Fibroblast of peridontal ligament (primary cell): ENCODE measurements around the gene CLIC1.
A peak's percentile ranks its signal among the peaks of the same experiment; 100 is the strongest.

ENCODE experiments used
- DNase-seq: peaks from one replicate; pipeline ENCODE4 v3.0.0-alpha.2; 2010; ENCODE audit errors: extremely low read depth

The CLIC1 gene

DNA sequence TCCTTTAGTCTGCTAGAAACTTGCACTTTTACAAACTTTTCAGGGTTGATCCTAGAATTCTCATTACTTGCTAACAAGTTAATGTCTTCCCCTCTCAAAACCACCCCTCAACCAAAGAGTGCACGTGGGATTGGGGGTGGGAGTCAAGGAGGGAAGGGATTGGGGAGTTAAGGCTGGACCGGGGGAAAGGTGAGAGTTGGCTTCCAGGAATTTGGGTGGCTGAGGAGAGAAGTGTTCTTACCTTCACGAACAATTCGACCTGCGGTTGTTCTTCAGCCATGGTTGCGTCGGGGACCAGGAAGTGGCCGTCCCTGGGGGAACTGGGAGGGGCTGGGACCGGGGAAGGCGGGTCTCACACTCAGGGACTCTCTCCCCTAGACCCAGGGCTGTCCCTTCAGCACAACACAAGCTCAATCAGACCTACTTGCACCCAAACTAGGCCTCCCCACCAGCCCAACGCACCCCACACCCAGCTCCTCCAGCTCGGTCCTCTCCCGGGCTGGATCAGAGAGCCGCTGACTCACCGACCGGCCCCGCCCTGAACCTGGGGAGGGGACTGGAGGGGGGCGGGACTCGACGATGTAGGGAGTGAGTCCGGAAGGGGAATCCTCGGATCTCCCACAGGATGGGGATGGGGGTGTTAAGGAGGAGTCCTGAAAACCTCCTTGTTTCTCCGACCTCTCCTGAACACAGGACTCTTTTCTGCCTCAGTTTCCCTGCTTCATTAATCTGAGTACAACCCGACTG, at the start of gene CLIC1:
CLIC1 (minus strand) TSS at position 510 of the 747 bp plus-strand sequence; CDS start at position 280, 230 bp downstream.
- peak; percentile 70 for DNase-seq

DNA sequence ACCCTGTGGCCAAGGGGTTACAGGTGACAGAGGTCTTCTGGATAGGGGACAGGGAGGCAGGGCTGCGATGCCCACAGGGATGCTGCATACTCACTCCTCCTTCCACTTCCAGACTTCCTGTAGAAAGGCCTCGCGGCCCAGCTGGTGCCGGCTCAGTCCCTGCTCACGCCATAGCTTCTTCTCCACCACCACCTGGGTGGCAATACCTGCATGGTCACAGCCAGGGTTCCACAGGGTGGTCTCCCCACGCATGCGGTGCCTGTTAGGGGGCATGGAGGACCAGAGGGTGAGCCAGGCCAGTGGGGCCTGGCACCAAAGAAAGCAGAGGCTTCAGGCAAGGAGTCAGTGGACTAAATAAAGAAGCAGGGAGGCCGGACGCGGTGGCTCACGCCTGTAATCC, 49.1 kb upstream of the CLIC1 start:
- no peak for DNase-seq

DNA sequence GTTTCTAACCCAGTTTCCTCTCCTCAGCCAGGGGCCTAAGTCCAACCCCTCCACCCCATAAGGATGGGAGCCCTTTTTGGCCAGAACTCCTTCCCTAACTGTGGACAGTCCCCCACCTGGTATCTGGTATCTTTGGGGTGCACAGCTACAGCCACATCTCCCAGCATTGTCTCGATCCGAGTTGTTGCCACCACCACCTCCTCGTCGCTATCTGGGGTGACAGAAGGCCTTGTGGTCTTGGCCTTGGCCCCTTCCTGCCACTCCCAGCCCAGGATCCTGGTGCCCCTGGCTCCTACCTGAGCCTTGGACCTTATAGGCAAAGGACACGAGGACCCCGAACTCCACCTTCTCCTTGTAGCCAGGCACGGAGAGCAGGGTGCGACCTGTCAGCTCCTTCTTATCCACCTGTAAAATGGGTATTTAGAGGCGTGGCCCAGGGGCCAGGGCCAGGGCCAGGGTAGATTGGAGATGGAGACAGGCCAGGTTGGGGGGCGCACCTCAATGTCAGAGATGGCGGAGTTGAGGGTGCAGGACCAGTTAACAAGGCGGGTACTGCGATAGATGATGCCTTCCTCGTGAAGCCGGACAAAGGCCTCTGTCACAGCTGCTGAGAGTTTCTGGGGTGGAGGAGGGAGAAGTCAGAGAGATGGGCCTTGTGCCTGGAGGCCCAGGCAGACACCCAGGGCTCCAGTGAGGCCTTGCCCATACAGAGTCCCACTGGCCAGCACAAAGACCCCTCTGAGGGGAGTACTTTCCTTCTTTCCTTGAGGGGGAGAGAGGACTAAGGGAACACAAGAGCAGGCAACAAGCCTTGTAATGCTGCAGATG, 48.0 kb upstream of the CLIC1 start:
- DNase-seq: no peak

DNA sequence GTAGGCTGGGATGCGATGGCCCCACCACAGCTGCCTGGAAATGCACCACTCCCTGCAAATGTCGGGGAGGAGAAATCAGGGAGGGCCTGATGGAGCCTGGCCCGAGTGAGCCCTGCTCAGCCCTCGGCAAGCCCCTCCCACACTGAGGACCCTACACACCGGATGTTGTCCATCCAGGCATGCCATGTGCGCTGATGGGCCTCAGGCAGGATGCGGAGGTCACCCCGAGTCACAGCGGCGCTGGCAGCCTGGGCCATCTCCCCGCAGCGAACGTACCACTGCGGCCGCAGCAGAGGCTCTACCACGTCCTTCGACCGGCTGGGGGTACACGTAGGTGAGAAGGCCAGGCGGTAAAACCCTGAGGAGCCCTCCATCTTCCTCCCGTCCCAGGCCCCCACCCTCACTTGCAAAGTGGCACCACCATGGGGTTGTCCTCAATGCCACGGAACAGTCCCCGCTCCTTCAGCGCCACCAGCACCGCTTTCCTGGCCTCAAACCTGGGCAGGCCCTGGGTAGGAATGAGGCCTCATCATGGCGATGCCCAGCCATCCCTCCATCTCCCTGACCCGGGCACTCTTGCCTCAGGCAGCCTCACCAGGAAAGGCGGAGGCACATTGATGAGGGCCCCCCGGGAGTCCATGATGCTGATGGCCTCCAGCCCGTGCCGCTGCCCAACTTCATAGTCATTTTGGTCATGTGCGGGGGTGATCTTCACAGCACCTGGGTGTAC, 46.0 kb upstream of the CLIC1 start:
- DNase-seq: no peak

DNA sequence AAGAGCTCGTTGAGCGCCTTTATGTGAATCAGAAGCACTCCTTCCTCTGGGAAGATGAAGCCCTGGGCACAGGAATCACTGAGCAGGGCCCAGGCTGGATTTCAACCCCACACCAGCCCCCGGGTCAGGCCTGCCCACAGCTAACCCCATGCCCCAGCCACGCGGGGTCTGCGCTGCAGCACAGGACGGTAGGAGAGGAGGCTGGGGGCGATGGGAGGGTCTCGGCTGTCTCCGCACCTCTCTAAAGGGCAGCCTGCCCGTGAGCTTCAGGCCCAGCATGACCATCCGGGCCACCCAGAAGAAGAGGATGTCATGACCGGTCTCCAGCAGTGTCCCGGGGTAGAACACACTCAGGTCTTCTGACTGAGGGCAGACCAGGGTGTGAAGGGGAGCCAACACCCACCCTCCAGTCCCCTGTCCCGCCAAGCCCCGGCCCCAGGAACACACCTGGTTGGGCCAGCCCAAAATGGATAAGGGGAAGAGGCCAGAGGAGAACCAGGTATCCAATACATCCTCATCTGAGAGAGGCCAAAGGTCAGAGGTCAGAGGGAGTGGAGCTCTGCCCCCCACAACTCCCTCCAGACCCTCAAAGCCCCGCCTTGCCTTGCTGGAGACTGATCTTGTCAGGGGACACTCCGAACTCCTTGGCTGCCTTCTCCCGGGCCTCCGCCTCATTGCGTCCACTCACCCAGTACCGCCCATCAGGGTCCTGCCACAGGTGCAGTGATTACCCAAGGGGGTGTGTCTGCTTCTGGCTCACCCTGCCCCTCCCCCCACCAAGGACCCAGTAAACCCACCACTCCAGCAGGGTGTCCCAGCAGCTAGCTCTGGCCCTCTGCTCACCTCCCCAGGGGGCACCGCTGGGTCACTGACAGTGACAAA, 45.2 kb upstream of the CLIC1 start:
- no peak for DNase-seq

DNA sequence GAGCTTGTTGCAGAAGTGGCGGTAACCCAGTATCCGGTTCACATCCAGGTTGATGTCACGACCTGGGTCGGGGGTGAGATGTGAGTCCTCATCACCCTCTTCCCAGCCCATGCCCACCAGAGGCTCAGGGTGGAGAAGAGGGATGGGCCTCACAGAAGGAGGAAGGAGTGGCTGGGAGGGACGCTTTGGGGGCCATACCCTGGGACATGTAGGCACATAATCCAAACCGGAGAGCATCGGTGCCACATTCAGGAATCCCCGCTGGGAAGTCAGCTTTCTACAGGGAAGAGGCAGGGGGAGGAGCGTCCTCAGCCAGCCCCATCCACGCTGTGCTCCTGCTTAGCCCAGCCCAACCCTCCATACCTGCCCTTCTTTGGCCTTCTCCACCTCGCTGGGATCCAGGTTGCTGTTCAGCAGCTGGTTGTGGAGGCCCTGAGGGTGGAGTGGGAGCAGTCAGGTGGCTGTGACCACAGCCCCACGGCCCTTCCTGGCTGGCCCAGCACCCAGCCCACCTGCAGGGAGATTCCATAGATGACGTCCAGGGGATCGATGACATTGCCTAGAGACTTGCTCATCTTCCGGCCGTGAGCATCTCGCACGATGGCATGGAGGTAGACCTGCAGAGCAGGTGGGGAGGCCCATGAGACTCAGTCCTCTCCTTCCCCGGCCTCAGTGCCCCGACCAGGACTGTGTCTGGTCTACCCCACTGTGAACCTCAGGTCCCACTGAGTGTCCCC, 44.3 kb upstream of the CLIC1 start:
- DNase-seq: no peak

DNA sequence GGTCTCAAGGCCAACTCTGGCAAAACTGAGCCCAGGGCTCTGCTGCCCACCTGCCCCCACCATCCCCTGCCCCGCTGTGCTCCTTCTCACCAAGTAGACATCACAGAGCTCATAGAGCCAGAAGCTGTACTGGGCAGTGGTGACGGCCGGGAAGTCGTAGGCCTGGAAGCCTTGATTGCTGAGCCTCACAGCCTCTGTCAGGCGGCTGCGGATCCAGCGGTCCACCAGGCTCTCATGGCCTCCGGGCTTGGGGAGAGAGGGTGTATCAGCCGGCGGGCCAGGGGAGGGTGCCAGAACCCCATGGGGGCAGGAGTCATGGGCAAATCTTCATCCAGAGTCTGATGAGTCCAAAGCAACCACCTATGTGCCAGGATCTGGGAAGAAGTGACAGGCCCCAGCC, 43.6 kb upstream of the CLIC1 start:
- no peak for DNase-seq

DNA sequence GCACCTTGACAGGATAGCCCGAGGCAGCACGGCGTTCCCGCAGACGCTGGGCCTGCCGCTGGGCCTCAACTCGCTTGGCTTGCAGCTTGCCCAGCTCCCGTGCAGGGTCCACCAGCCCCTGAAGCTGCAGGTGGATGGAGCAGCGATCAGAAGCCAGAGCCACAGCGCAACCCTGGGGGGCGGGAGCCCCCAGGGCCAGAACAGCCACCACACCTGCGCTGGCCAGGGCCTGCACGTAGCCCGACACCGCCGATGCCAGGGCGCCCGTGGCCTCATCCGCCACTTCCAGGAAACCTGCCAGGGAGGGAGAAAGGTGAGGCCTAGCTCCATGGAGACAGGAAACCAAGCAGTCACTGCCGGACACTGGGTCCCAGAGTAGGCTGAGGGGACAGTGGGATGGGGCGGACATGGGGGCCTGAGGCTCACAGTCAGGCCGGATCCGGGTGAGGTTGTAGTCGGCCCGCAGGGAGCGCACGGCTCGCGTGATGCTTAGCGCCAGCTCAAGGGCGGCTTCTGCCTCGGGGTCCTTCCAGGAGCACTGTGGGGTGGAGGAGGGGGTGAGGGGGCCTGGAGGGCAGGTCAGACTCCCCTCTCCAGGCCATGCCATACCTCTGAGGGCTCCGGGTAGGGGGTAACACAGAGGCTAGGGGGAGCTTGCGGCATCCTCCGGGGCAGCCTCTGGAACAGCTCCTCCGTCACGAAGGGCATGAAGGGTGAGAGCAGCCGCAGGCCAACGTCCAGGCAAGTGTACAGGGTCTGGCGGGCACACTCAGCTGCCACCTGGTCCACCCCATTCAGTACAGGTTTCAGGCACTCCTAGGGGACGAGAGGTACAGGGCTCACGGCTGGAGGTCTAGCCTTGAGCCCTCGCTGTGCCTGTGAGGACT, 42.9 kb upstream of the CLIC1 start:
- DNase-seq: no peak

DNA sequence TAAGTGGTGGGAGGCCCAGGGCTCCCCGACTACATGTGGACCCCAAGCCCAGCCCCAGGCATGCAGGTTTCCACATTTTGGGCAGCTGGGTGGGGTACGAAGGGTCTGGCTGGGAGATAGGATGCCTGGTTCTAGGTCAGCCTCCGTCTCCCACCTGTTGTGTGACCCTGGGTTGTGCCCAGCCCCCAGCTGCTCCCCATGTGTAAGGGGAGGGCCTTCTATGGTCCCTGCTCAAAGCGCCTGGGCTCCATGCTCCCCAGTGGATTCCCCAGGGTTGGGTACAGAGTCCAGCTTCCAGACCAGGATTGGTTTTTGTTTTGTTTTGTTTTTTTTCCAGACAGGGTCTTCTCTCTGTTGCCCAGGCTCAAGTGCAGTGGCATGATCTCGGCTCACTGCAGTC, 41.9 kb upstream of the CLIC1 start:
- no peak for DNase-seq

DNA sequence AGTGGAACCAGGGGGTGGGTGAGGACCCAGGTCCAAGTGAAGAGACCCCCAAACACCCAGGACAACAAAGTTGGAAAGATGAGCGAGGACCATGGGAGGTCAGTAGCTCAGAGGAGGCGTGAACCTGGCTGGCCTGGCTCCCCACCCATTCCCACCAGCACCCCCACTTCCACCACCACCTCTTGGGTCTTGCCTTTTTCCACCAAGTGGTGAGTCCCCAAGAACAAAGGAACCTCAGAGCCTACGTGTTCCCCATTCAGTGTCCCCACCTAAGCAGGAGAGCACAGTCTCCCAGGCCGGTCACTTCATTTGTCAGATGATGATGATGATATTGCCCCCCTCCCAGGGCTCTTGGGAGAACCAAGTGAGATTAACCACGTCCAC, 41.3 kb upstream of the CLIC1 start:
- no peak for DNase-seq

DNA sequence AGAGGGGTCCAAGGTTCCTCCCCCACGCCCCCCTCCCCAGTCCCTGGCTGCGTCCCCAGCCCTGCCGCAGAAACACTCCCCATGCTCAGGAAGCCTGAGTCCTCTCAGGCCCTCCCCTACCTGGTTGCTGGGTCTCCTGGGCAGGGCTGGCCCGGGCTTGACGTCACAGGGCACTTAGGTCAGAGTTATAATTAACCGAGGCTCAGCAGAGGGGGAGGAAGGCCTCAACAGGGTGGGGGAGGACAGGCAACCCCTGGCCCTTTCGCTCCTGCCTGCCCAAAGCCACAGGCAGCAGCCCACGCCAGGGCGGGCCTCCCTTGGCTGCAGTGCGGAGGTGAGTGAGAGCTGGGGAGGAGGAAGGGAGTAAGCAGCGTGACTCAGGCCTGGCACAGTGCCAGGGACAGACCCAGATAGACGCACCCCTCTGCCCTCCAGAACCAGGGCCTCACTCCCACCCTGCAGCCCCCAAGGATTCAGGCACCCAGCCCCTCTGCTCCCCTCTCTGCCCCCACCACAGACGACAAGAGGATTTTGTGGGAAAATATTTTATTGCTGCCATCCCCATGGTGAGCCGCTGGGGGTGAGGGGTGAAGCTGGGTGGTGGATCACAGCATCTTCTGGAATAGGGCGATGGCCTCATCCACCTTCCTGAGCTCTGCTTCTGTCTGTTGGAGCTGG, 40.8 kb upstream of the CLIC1 start, which contains the start of gene VWA7:
VWA7 (minus strand) TSS at position 340 of the 678 bp plus-strand sequence. CDS start 549 bp downstream, outside the sequence.
- DNase-seq: peak; percentile 38

DNA sequence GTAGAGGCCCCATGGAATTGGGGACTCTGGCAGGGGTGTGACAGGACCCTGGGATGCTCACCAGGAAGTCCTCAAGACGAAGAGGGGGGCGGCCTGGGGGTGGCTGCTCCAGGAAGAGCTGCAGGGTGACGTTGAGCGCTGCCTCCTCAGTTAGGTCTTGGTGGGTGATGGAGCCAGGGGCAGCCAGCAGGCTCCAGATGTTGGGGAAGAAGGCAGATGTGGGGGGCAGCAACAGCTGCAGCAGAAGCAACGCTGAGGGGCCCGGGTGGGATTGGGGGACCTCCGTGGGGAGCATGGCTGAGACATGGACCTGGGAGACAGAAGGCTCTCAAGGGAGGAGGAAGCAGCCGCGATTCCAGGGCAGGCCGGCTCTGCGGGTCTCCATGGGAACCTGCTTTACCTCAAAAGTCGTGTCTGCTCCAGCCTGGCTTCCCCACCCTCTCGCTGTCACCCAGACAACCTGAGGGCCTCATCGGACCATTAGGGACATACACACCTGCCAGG, 40.2 kb upstream of the CLIC1 start:
- no peak for DNase-seq

DNA sequence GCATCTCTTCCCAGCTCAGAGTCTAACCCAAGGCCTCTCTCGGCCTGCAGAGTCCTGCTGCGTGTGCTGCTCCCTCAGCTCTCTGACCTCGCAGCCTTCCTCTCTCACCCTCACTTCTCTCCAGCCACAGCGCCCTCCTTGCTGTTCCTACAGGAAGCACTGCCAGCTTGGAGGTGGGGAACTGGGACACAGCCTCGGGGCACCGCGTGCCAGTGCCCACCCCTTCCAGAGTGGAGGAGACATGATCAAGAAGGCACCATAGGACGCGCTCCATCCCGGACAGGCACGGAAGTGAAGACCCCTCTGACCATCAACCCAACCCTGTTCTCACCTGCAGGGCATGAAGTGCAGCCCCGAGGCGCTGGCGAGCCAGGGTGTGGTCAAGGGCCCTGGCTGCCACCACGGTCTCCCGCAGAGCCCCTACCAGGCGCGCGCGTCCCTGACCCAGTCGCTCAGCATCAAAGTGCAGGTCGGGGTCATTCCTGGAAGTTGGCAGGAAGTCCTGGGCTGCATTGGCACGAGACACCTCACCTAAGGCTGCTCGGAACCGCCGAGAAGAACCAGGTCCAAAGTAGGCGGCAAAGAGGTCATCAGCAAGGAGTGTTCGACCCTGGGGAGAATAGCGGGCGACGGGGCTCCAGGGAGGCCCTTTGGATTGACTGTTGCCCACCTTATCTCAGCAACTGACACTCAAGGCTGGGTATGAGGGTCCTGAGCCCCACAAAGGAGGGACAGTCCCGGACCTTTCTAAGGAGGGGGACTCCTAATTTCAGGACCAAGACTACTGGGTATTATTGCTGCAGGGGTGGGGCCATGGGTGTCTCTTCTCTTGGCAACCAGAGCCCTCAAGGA, 39.5 kb upstream of the CLIC1 start:
- DNase-seq: no peak

DNA sequence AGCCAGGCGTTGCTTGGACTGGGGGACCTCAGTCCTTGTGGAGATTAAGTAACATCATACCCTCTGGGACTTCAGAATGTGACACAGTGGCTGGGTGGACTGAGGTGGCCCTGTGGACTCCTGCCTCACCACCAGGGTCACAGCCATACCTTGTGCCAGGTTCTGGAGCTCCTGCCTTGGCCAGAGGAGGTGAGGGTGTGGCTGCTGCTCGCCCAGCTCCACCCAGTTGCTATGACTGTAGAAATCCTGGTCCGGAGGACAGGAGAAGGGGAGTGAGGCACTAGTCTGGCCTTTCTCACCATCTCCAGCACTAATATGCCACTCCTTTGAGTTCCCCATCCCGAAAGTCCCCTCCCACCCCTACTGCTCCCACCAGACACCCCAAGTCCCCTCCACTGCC, 38.9 kb upstream of the CLIC1 start:
- no peak for DNase-seq

DNA sequence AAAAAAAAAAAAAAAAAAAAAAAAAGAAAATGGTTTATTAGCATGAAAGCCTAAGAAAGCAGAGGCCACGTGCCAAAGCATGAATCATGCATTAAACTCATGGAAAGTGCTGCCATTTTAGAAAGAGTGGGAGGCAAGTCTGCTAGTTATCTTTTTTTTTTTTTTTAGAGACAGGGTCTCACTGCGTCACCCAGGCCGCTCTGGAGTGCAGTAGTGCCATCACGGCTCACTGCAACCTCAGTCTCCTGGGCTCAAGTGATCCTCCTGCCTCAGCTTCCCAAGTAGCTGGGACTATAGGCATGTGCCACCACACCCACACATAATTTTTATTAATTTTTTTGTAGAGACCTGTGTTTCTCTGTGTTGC, 35.6 kb upstream of the CLIC1 start:
- DNase-seq: no peak

DNA sequence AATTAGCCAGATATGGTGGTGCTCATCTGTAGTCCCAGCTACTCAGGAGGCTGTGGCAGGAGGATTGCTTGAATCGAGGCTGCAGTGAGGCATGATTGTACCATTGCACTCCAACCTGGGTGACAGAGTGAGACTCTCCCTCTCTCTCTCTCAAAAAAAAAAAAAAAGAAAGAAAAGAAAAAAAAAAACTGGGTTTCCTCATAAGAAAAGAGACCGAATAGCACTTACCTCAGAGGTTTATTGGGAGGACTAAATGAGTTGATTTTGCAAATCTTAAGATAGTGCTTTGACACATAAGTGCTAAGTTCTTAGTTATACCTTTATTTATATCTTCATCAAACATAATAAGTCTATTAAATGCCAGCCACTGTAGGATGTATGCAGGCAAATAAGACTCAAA, 34.5 kb upstream of the CLIC1 start:
- no peak for DNase-seq

DNA sequence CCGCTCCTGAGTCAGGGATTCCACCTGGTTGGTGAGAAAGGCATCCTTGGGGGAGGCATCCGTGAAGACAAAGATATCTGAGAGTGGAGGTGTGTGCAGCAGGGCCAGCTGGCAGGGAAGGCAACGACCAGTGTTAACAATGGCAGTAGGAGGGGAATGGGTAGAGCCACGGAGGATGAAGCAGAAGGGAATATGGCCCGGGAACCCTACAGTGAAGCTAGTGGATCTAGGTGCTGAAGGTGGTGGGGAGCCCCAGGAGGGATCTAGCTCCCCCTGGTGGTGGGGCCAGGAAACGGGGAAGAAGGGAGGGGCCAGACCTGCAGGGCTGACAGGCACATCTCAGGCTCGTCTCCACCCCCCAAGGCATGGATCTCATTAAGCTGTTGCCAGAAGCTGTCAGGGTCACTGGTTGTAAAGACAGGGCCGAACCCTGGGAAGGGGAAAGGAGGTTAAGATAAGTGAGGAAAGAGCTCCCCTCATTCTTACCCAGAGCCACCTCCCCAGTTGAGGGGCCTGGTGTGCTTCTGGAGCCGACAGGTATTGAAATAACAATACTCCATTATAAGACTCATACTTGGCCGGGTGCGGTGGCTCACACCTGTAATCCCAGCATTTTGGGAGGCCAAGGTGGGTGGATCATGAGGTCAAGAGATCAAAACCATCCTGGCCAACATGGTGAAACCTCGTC, 33.5 kb upstream of the CLIC1 start:
- peak; percentile 29 for DNase-seq
